Heart left ventricle (tissue), 16 donors: ENCODE data around the gene LGI2. TPM values are rescaled to one million over a fixed set of nuclear protein-coding genes. Genes with fewer than 3 reads are reported as not detected.

ENCODE experiments used
- ATAC-seq, 4 donors: fragments of 200-7000 bp; cut with Tn5 transposase; one replicate each; pipeline ENCODE4 v1.9.1; 2020 to 2022; ENCODE audit warnings: moderate library complexity in 4 of 4, mild to moderate bottlenecking in 3 of 4, moderate number of reproducible peaks in 1 of 4
- DNase-seq, 5 donors: peaks; one replicate each; pipeline ENCODE4 v3.0.0-alpha.2; 2020
- H3K27ac ChIP-seq, 12 donors: fragments of 200-600 bp; sonication (generic) in 4 of 12; one replicate each; pipeline versions ENCODE4 v1.5.0 to v1.8.0; 2016 to 2022; ENCODE audit warnings: mild to moderate bottlenecking in 2 of 12
- H3K27me3 ChIP-seq, 9 donors: fragments of 200-600 bp; sonication (generic) in 2 of 9; one replicate each; pipeline versions ENCODE4 v1.5.1 to v1.8.0; 2016 to 2022; ENCODE audit warnings: mild to moderate bottlenecking in 3 of 9
- H3K36me3 ChIP-seq, 9 donors: fragments of 200-600 bp; sonication (generic) in 2 of 9; one replicate each; pipeline versions ENCODE4 v1.5.0 to v1.8.0; 2018 to 2022; ENCODE audit warnings: mild to moderate bottlenecking in 2 of 9
- H3K4me1 ChIP-seq, 12 donors: fragments of 200-600 bp; sonication (generic) in 4 of 12; one replicate each; pipeline versions ENCODE4 v1.5.0 to v1.8.0; 2016 to 2022; ENCODE audit warnings: mild to moderate bottlenecking in 3 of 12
- H3K4me3 ChIP-seq, 12 donors: fragments of 200-600 bp; sonication (generic) in 4 of 12; one replicate each; pipeline versions ENCODE4 v1.5.0 to v1.8.0; 2017 to 2022; ENCODE audit warnings: mild to moderate bottlenecking in 9 of 12, moderate library complexity in 4 of 12
- H3K9me3 ChIP-seq, 12 donors: fragments of 200-600 bp; sonication (generic) in 4 of 12; one replicate each; pipeline versions ENCODE4 v1.5.0 to v1.8.0; 2016 to 2022; ENCODE audit warnings: mild to moderate bottlenecking in 1 of 12
- POLR2A ChIP-seq, 2 donors: fragments of 450-650 bp; IDR thresholded peaks; one replicate each; pipeline ENCODE4 v1.6.1; 2017; ENCODE audit warnings: antibody characterized with exemption in 2 of 2, mild to moderate bottlenecking in 2 of 2, moderate library complexity in 2 of 2
- WGBS, 4 donors: extraction: QIAGEN DNeasy Blood & Tissue Kit in 2 of 4; methylation state at CpG; one replicate each; pipeline versions ENCODE4 v1.1.5 to v1.1.7; 2013 to 2018; 5-methylcytosine and 5-hydroxymethylcytosine counted together
- intact Hi-C, 10 donors: fragments of 100-400 bp; cut with DNase I; formaldehyde crosslinking; loops; one replicate each; pipeline versions ENCODE4 v1.11.1 to v1.14.2; 2022
- polyA plus RNA-seq, 2 donors: library from polyadenylated mRNA; stranded (reverse); fragments of 200-250 nt; gene quantifications; one replicate each; pipeline ENCODE4 v1.2.3, GENCODE V29; 2013
- total RNA-seq, 9 donors: library from RNA; depleted of rRNA in 2 of 9; stranded (reverse); fragments of >200 nt in 2 of 9; fragmentation: NEBNext Ultra II Directional in 3 of 9; extraction: Animal tissue kit (Norgen Biotek cat#: 25700) in 3 of 9; gene quantifications; one replicate each; pipeline versions ENCODE4 v1.1.0 to v1.2.4, GENCODE V29; 2016 to 2023
- TF ChIP-seq, protein P1 (sequence below), 12 donors: fragments of 200-600 bp; sonication (generic) in 4 of 12; IDR thresholded peaks; one replicate each; pipeline versions ENCODE4 v1.5.0 to v1.8.0; 2018 to 2022; ENCODE audit warnings: antibody characterized with exemption in 12 of 12, mild to moderate bottlenecking in 5 of 12
- donor health status: ischemic (EF 13 %, LVEDD 7.1; RV severe dilation, severe dysfunction).
- donor health status: healthy with polysubstance abuse.
- donor health status: DM: no; HTN: yes; CAD: no.
- donor health status: DM: no; HTN: no; CAD: no.
- donor health status: ischemic (EF 25% LVEDD 6.9; RV normal size, moderate dysfunction).
- donor health status: ischemic (EF 25% LVEDD 5.7; RV mildly dilated, moderate dysfunction).
- donor health status: healthy.
- donor health status: DM: yes; HTN: yes; CAD: no.
- donor health status: ischemic (EF 35%, LVEDD 5.7; RV mildly dilated, moderate dysfunction).
- donor health status: nonischemic (EF 11% LVEDD 7.7; RV severe dilation, severe dysfunction).
- donor health status: DM: yes; HTN: yes; CAD: no.
- donor health status: PGD.
- donor health status: ischemic (EF 29% LVEDD 5.4; RV normal size, mild dysfunction).
- donor health status: nonischemic (EF 23%, LVEDD 6.1; RV moderate dilation, normal function).

LGI2 gene
- total and polyA plus RNA-seq, 11 donors = 0.50 to 10.6 (median 2.4) TPM

DNA sequence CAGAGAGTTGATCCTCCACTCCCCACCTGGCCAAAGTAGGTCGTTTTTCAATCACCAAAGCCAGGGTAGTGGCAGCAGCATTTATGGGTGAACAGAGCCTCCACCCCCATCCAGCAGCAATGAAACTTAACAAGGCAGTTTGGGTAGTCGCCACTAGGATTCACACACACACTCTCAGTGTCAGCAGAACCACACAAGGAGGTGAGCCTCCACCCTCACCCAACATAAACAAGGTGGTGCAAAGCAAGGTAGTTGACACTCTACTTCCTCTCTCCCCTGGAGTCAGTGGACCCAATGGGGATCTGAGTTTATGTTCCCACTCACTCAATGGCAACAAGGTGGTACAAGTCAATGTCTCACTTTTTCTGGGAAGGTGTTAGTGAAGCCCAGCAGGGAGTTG, 67.5 kb downstream of the LGI2 start:
- Histone ChIP-seq H3K4me3 (no peak overlapping the region), H3K27ac (no peak overlapping the region), H3K36me3 (no peaks in the 10 kb centered on the region), H3K27me3 (no peaks in the 10 kb centered on the region), H3K4me1 (no peaks in the 10 kb centered on the region), H3K9me3 (peaks cover 0 to 16% (median 3%) of the 10 kb centered on the region in 12 donors)
- 50 to 62% (median 59%) methylated on average over 2 of the region's 2 CpGs for WGBS, 4 donors
- no peak for DNase-seq
- TF ChIP-seq, protein P1, sequence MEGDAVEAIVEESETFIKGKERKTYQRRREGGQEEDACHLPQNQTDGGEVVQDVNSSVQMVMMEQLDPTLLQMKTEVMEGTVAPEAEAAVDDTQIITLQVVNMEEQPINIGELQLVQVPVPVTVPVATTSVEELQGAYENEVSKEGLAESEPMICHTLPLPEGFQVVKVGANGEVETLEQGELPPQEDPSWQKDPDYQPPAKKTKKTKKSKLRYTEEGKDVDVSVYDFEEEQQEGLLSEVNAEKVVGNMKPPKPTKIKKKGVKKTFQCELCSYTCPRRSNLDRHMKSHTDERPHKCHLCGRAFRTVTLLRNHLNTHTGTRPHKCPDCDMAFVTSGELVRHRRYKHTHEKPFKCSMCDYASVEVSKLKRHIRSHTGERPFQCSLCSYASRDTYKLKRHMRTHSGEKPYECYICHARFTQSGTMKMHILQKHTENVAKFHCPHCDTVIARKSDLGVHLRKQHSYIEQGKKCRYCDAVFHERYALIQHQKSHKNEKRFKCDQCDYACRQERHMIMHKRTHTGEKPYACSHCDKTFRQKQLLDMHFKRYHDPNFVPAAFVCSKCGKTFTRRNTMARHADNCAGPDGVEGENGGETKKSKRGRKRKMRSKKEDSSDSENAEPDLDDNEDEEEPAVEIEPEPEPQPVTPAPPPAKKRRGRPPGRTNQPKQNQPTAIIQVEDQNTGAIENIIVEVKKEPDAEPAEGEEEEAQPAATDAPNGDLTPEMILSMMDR (IDR thresholded peaks at IDR 0.05) = no peak
- TF ChIP-seq POLR2A (IDR thresholded peaks at IDR 0.05) = no peak
- intact Hi-C loops = no loop called here
- ATAC-seq = no peak

DNA sequence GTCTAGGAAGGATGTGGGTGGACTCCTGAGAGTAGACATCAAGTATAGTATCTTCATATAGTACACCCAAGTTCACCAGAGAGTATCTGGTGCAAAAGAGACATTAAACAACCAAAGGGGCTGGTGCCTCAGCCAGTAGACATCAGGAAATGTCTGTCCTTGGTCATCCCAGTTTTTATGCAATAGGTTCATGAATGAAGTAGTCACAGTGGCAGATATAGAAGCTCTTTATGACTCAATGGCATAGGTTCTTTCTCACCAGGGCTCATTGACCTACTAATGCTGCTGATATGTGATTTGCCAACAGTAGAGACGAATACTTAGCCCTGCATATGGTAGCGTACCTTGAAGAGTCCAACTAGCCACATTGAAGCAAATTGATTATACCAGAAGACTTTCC, 72.9 kb downstream of the LGI2 start:
- H3K27ac ChIP-seq = no peak overlapping the region
- intact Hi-C loops = no loop called here
- no peaks in the 10 kb centered on the region for H3K36me3 ChIP-seq
- TF ChIP-seq POLR2A (IDR thresholded peaks at IDR 0.05) = no peak
- TF ChIP-seq, protein P1 (IDR thresholded peaks at IDR 0.05) = no peak
- no peak for DNase-seq
- H3K9me3 ChIP-seq = peaks cover 0 to 12% (median 5%) of the 10 kb centered on the region in 12 donors
- H3K27me3 ChIP-seq = no peaks in the 10 kb centered on the region
- WGBS, 4 donors = 49 to 91% (median 89%) methylated on average over 2 of the region's 2 CpGs
- no peak for ATAC-seq
- no peaks in the 10 kb centered on the region for H3K4me1 ChIP-seq
- H3K4me3 ChIP-seq = no peak overlapping the region

DNA sequence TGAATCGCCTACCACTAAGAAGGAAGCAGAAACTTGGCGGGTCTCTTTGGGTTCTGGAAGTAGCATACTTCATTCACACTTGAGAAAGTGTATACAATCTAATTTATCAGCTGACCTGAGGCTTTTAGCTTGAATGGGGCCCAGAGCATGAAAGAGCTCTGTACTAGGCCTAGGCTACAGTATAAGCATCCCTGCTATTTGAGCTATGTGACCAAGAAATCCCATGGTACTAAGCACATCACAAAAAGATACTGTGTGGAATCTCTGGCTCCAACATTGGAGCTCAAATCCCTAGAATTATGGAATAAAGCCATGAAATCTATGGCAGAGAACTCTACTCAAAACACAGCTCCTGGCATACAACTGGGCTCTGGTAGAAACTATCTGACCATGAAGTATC, 74.0 kb downstream of the LGI2 start:
- no peaks in the 10 kb centered on the region for H3K4me1 ChIP-seq
- ATAC-seq (peak in 1 of 4 donors; percentile 32), DNase-seq (no peak)
- H3K27me3 ChIP-seq = no peaks in the 10 kb centered on the region
- TF ChIP-seq, protein P1 (IDR thresholded peaks at IDR 0.05) = no peak
- no peak for TF ChIP-seq POLR2A (IDR thresholded peaks at IDR 0.05)
- WGBS, 4 donors = 87 to 98% (median 95%) methylated on average over 2 of the region's 2 CpGs
- no peak overlapping the region for H3K27ac ChIP-seq
- H3K4me3 ChIP-seq = no peak overlapping the region
- intact Hi-C loops = no loop called here
- H3K36me3 ChIP-seq = no peaks in the 10 kb centered on the region
- H3K9me3 ChIP-seq = peaks cover 0 to 12% (median 5%) of the 10 kb centered on the region in 12 donors

DNA sequence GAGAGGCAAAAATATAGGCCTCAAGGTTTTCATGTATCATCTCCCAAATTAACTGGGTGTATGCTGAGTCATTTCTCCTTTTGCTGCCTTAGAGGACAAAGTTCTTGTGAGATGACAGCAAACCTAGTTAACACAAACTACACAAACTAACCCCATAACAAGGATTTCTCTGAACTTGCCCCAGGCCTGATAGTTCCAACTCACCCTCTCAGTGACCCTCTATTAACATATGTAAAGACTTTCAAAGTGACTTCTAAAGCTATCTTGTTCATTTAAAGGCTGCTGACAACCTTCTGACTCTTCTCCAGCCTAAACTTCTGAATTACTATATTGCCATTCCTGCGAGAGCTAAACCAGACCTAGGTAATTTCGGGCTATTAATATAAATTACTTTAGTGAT, 74.7 kb downstream of the LGI2 start:
- intact Hi-C loops = no loop called here
- H3K4me3 ChIP-seq = no peak overlapping the region
- DNase-seq (no peak), ATAC-seq (no peak)
- no peak overlapping the region for H3K27ac ChIP-seq
- no peaks in the 10 kb centered on the region for H3K36me3 ChIP-seq
- H3K4me1 ChIP-seq = no peaks in the 10 kb centered on the region
- WGBS, 4 donors = 92 to 98% (median 98%) methylated on average over 2 of the region's 2 CpGs
- TF ChIP-seq, protein P1 (IDR thresholded peaks at IDR 0.05) = no peak
- TF ChIP-seq POLR2A (IDR thresholded peaks at IDR 0.05) = no peak
- H3K9me3 ChIP-seq = peaks cover 0 to 12% (median 5%) of the 10 kb centered on the region in 12 donors
- no peaks in the 10 kb centered on the region for H3K27me3 ChIP-seq
